Measurements from ENCODE around the gene ZNF133. TPM values are rescaled to one million over a fixed set of nuclear protein-coding genes. Genes with fewer than 3 reads are reported as not detected.

ZNF133 gene
- total and polyA plus RNA-seq, 2 experiments from 2014 or later, result 9.4 to 15.1 TPM

- no peak overlapping the region for H3K4me2 ChIP-seq
- TF ChIP-seq ETS1 (IDR thresholded peaks at IDR 0.05), result no peak
- no peak for TF ChIP-seq ZNF462 (CRISPR knock-in tag; IDR thresholded peaks at IDR 0.05)
- no peak for TF ChIP-seq CREB1 (CRISPR knock-in tag; IDR thresholded peaks at IDR 0.05; ENCODE audit: low read depth)
- no peak for TF ChIP-seq STAT1 (IDR thresholded peaks at IDR 0.05; ENCODE audit: unreplicated experiment)
- TF ChIP-seq REST (IDR thresholded peaks at IDR 0.05; ENCODE audit: unreplicated experiment), result no peak
- no peak for TF ChIP-seq ZNF331 (CRISPR knock-in tag; IDR thresholded peaks at IDR 0.05; ENCODE audit: low read depth)
- TF ChIP-seq JUNB (IDR thresholded peaks at IDR 0.05; ENCODE audit: unreplicated experiment), result no peak
- TF ChIP-seq ZNF114 (CRISPR knock-in tag; IDR thresholded peaks at IDR 0.05), result no peak
- TF ChIP-seq EZH2 (IDR thresholded peaks at IDR 0.05; ENCODE audit: low read depth, unreplicated experiment), result no peak
- TF ChIP-seq CTCF (conservative IDR thresholded peaks at IDR 0.05; ENCODE audit: low read depth in 2 of 2), result no peak
- TF ChIP-seq NANOG (IDR thresholded peaks at IDR 0.05; ENCODE audit: borderline replicate concordance), result no peak
- TF ChIP-seq EZH2phosphoT487 (IDR thresholded peaks at IDR 0.05; ENCODE audit: unreplicated experiment), result no peak
- TF ChIP-seq POLR2AphosphoS5 (IDR thresholded peaks at IDR 0.05; ENCODE audit: low read depth), result no peak
- no peaks in the 10 kb centered on the region for H3K79me2 ChIP-seq (replicated peaks; ENCODE audit: insufficient read depth)
- ATAC-seq (no peak), DNase-seq (ENCODE audit: low spot score) (no peak)
- no peaks in the 10 kb centered on the region for H3K9me3 Mint-ChIP-seq
- no peaks in the 10 kb centered on the region for H3K4me1 Mint-ChIP-seq
- no peaks in the 10 kb centered on the region for H3K9me2 ChIP-seq (ENCODE audit: insufficient read depth)
- no peaks in the 10 kb centered on the region for H3K4me1 ChIP-seq (ENCODE audit: insufficient read depth)
- no peak overlapping the region for H3K4me3 Mint-ChIP-seq
- no peaks in the 10 kb centered on the region for H3F3A ChIP-seq (replicated peaks; ENCODE audit: low read depth)
- no peak overlapping the region for H3K27ac ChIP-seq (ENCODE audit: low read depth)
- no peak overlapping the region for H3K4me3 ChIP-seq
- H3K27ac Mint-ChIP-seq, result no peak overlapping the region
- H3K36me3 ChIP-seq (ENCODE audit: insufficient read depth), result no peaks in the 10 kb centered on the region
- 0 out of 2 replicates have a peak overlapping the region, but pooled peaks have one; percentile 5 for H2AFZ ChIP-seq
- peaks cover 3% of the 10 kb centered on the region for H3K27me3 Mint-ChIP-seq (ENCODE audit: insufficient read depth, low read depth, poor library complexity)
- H3K27me3 ChIP-seq (ENCODE audit: insufficient read depth), result no peaks in the 10 kb centered on the region
- no peaks in the 10 kb centered on the region for H3K36me3 Mint-ChIP-seq (ENCODE audit: low read depth)
- no peaks in the 10 kb centered on the region for H4K20me1 ChIP-seq (replicated peaks; ENCODE audit: insufficient read depth)
Measured at GRCh38 chr20:18243802-18244201, 44.5 kb upstream of the ZNF133 start.

Data from GM23338 (cell line).